Nephron progenitor cell (in vitro differentiated cells): ENCODE data around the gene OR2T35.
A peak's percentile ranks its signal among the peaks of the same experiment; 100 is the strongest.

Experiments used
- DNase-seq: peaks from one replicate; pipeline ENCODE4 v3.0.0; 2021
- H3K27ac Mint-ChIP-seq: 2 replicates; pipeline ENCODE4 v1.8.0; 2021; ENCODE audit warnings: mild to moderate bottlenecking, moderate library complexity, mixed read lengths
- H3K27me3 Mint-ChIP-seq: 2 replicates; pipeline ENCODE4 v1.8.0; 2021; ENCODE audit warnings: mild to moderate bottlenecking, low read depth, mixed read lengths; ENCODE audit not compliant: poor library complexity
- H3K36me3 Mint-ChIP-seq: 2 replicates; pipeline ENCODE4 v1.8.0; 2021; ENCODE audit warnings: low read depth, mixed read lengths
- H3K4me1 Mint-ChIP-seq: 2 replicates; pipeline ENCODE4 v1.8.0; 2021; ENCODE audit warnings: mixed read lengths
- H3K4me3 Mint-ChIP-seq: 2 replicates; pipeline ENCODE4 v1.8.0; 2021; ENCODE audit warnings: mild to moderate bottlenecking, moderate library complexity, mixed read lengths
- H3K9me3 Mint-ChIP-seq: 2 replicates; pipeline ENCODE4 v1.8.0; 2021; ENCODE audit warnings: mild to moderate bottlenecking, moderate library complexity, mixed read lengths
- TF ChIP-seq, protein P1 (sequence below): fragments of 200-600 bp; sonication (generic); IDR thresholded peaks from 2 replicates; pipeline ENCODE4 v1.5.0; 2021; ENCODE audit warnings: antibody characterized with exemption

OR2T35 gene

DNA sequence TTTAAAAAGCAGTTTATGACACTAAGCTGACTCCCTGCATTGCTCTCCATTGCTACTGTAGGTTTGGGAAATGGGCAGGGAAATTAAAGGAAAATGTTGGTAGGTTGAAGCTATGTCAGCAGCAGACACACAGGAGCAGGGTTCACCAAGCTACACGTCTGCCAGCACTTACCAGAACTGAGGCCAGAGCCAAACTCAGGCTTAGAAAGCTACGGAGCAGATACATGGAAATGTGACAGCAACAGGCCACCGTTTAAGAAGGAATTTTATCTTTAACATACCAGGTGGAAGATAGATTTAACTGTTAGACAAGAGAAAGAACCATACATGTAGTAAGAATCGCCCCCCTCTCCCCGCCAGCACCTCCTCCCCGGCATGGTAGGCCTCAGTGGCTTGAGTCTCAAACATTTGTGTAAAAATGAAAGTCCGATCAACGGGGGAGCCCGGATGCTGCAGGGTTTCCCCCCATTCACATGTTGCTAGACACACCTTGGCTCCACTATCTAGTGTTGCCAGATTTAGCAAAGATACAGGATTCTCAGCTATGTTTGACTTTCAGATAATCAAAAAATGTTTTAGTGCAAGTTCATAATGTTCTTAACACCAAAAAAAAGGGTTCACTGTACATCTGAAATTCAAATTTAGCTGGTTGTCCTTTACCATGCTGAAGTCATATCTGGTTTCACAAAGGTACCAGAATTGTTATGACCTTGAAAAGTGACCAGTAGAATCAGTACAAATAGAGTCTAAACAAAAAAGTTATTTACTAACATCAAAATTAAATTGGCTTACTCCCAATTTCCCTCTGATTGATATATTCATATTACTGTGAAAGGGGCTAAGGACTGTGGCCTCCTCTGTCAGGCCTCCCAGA, 16.9 kb downstream of the OR2T35 start:
- Mint-ChIP-seq H3K27me3 (no peaks in the 10 kb centered on the region), H3K4me3 (no peak overlapping the region), H3K36me3 (no peaks in the 10 kb centered on the region), H3K9me3 (no peaks in the 10 kb centered on the region), H3K4me1 (no peaks in the 10 kb centered on the region), H3K27ac (no peak overlapping the region)
- no peak for DNase-seq
- TF ChIP-seq, protein P1, sequence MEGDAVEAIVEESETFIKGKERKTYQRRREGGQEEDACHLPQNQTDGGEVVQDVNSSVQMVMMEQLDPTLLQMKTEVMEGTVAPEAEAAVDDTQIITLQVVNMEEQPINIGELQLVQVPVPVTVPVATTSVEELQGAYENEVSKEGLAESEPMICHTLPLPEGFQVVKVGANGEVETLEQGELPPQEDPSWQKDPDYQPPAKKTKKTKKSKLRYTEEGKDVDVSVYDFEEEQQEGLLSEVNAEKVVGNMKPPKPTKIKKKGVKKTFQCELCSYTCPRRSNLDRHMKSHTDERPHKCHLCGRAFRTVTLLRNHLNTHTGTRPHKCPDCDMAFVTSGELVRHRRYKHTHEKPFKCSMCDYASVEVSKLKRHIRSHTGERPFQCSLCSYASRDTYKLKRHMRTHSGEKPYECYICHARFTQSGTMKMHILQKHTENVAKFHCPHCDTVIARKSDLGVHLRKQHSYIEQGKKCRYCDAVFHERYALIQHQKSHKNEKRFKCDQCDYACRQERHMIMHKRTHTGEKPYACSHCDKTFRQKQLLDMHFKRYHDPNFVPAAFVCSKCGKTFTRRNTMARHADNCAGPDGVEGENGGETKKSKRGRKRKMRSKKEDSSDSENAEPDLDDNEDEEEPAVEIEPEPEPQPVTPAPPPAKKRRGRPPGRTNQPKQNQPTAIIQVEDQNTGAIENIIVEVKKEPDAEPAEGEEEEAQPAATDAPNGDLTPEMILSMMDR = no peak

DNA sequence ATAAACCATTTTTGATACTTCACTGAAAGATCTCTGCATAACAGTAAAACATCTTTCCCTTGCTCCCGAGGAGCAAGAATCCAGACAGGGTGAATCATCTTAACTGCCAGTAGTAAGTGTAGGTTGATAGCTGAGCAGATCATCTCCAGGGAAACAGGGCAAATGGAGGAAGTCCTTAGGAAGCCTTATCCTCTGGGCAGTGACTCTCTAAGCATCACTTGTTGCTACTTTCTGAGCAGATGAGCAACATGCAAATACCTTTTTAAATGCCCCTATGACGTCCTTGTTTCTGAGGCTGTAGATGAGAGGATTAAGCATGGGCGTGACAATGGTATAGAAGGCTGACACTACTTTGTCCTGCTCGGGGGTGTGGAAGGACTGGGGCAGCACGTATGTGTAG, 19.1 kb downstream of the OR2T35 start:
- Mint-ChIP-seq H3K36me3 (no peaks in the 10 kb centered on the region), H3K4me1 (no peaks in the 10 kb centered on the region), H3K27me3 (no peaks in the 10 kb centered on the region), H3K4me3 (no peak overlapping the region), H3K9me3 (peaks cover 16% of the 10 kb centered on the region), H3K27ac (no peak overlapping the region)
- TF ChIP-seq, protein P1 = no peak
- no peak for DNase-seq

DNA sequence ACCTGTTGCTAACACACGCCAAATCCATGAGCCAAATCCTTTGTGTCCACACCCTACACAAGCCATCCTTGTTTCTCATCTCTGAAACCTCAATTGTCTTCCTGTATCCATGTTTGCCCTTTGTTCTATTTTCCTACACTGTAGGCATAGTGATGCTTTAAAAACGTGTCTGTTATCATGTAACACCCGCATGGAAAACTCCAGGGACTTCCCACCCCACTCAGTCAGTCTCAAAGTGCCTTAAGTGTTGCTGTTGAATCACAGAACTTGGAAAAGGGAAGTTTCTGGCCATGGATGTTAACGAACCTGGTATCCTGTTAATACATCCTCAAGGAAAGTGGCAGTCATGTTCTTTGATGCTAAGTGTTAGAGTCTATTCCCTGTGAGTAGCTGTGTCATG, 19.9 kb downstream of the OR2T35 start:
- no peaks in the 10 kb centered on the region for H3K36me3 Mint-ChIP-seq

DNA sequence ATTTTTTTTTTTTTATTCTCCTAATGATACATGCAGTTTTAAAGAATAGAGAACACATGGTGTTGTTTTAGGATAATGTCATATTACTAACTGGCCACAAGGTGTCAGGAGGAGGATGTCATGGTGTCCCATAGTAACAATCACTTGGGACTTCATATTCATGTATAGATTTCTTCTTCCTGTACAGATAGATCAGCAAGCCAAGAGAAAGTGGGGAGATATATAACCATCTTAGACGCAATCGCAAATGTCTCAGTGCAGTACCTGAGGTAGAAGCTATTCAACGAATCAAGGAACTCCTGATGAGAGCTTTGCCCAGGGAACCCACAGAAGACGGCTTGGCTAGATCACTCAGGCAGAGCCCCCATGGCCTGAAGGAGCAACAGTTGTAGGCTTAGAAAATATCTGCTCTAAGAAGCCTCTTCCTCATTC, 22.5 kb downstream of the OR2T35 start:
- no peak for DNase-seq
- Mint-ChIP-seq H3K4me1 (no peaks in the 10 kb centered on the region), H3K4me3 (no peak overlapping the region), H3K36me3 (no peaks in the 10 kb centered on the region), H3K27ac (no peak overlapping the region), H3K9me3 (peaks cover 42% of the 10 kb centered on the region), H3K27me3 (no peaks in the 10 kb centered on the region)
- TF ChIP-seq, protein P1 = peak; percentile 15

More for the DNA sequence above, 19.9 kb downstream of the OR2T35 start:
- Mint-ChIP-seq H3K4me1 (no peaks in the 10 kb centered on the region), H3K27ac (no peak overlapping the region), H3K27me3 (no peaks in the 10 kb centered on the region), H3K9me3 (peaks cover 23% of the 10 kb centered on the region), H3K4me3 (no peak overlapping the region)
- DNase-seq = no peak
- TF ChIP-seq, protein P1 = no peak

DNA sequence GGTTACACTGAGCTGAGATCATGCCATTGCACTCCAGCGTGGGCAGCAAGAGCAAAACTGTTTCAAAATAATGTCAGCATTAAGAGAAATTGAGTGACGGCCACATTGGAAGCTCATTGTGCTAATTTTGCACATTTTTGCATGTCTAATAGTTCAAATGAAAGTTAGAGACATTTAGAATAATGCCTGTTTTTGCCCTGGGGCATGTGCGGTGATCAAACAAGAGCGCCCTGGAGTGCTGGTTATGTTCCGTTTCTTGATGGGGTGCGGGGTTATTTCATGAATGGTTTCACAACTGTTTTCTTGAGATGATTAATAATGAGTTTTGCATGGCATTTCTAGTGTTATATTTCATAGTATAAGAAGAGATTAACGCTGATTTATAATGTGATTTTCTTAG, 23.3 kb downstream of the OR2T35 start:
- no peaks in the 10 kb centered on the region for H3K27me3 Mint-ChIP-seq
- H3K9me3 Mint-ChIP-seq = peaks cover 48% of the 10 kb centered on the region
- no peaks in the 10 kb centered on the region for H3K4me1 Mint-ChIP-seq
- H3K4me3 Mint-ChIP-seq = no peak overlapping the region
- H3K27ac Mint-ChIP-seq = no peak overlapping the region
- TF ChIP-seq, protein P1 = no peak
- DNase-seq = no peak
- H3K36me3 Mint-ChIP-seq = no peaks in the 10 kb centered on the region

DNA sequence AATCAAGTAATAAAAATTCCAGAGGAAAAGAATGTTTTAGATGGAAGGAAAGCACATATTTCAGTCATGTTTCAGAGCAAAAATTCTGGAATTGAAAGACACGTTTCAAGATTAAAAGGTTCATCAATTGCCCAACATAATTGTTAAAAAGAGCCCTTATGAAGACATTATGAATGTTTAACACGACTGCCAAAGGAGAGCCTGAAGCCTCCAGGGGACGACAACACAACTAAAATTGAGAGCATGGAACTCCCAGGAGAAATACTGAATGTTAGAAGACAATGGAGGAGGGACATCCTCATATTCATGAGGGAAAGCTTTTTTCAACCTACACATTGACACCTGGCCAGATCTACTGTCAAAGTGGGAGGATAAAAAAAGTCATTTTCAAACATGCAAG, 26.2 kb downstream of the OR2T35 start:
- Mint-ChIP-seq H3K36me3 (no peaks in the 10 kb centered on the region), H3K9me3 (peaks cover 76% of the 10 kb centered on the region), H3K4me3 (no peak overlapping the region), H3K27ac (no peak overlapping the region), H3K4me1 (no peaks in the 10 kb centered on the region), H3K27me3 (no peaks in the 10 kb centered on the region)
- TF ChIP-seq, protein P1 = no peak
- no peak for DNase-seq
